GM12872 (cell line): ENCODE data around the gene FKBP15.

ENCODE experiments used
- CTCF ChIP-seq: IDR thresholded peaks from 3 replicates; pipeline ENCODE4 v1.5.1; 2011; ENCODE audit warnings: low read depth, mild to moderate bottlenecking, low read length, moderate library complexity; ENCODE audit not compliant: insufficient read depth

Gene FKBP15

DNA sequence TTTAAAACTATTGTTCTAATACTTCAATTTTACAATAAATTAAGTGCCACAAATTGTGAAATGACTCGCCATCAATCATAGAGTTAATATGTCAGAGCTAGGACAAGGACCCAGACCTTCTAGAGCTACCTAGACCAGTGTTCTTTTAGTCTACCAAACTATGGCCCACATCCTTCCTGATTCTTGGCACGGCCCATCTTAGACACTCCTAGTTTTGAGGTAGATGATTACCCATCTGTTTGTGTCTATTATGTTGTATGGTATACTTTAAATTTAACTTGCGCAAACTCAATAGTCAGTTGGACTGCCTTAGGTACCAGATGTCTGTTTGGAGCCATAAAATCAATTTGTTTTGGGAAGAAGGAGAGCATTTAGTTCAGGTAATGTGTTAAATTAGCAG, 36.8 kb upstream of the FKBP15 start:
- TF ChIP-seq CTCF = no peak

DNA sequence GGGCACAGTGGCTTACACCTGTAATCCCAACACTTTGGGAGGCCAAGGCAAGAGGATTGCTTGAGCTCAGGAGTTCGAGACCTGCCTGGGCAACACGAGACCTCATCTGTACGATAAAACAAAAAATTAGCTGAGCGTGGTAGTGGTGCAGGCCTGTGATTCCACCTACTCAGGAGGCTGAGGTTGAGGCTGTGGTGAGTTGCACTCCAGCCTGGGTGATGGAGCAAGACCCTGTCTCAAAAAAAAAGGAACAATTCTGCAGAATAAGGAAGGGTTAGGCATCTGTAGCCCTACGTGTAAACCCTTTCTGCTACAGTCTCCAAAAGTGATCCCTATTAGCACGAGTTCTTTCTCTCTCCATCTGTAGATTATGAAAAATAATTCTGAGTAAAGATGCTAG, 34.4 kb upstream of the FKBP15 start:
- TF ChIP-seq CTCF = no peak

GRCh38 chr9:113254991-113255390, 33.9 kb upstream of the FKBP15 start:
- no peak for TF ChIP-seq CTCF

- TF ChIP-seq CTCF = no peak
Observed at GRCh38 chr9:113250807-113251206, 29.7 kb upstream of the FKBP15 start.

DNA sequence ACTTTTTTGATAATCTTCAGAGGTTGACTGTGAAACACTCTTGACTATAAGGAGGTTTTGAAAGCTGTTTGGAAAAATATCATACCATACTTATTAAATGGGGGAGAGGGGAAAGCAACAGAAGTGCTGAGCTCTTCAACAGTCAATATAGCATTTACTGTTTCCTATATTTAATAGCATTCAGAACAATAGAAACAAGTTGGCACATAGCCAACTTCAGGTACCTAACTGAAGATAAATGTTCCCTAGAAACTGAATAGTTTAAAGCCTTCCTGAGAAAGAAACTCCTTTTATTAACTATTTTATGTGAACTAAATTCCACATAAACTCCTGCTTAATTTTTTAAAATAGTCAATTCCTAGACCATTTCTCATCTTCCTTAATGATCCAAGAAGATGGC, 26.6 kb upstream of the FKBP15 start:
- no peak for TF ChIP-seq CTCF

DNA sequence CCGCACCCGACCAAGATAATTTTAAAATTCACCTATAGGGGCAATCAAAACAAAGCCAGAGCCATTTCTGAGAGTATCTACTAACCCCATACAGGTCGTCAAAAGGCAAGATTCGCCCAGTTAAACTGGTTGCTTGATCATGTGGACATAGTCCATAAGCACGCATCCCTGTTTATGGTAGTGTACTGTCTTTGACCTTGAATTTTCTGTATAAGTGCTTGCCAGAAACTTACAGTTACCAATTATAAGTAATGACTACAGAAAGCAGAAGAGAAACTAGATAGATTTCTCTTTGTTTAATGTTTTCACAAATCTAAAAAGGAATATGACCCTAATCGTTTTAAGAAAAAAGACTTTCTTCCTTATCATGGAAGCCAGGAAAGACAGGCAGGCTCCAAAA, 25.9 kb upstream of the FKBP15 start:
- TF ChIP-seq CTCF = no peak

DNA sequence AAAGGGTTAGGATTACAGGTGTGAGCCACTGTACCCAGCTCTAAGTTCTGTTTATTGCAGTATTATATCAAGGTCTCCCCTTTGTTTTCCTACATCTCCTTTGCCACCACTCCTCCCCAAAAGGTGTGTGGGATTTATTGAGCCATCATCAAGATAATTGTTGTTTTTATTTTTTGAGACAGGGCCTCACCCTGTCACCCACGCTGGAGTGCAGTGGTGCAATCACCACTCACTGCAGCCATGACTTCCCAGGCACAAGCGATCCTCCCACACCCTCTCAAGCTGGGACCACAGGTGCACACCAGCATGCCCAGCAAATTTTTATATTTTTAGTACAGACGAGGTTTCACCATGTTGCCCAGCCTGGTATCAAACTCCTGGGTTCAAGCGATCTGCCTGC, 24.8 kb upstream of the FKBP15 start:
- no peak for TF ChIP-seq CTCF

- no peak for TF ChIP-seq CTCF
Observed at GRCh38 chr9:113244556-113244955, 23.5 kb upstream of the FKBP15 start.
